DMS79 (cell line): Measurements from ENCODE around the gene WDR38.

Source experiments
- DNase-seq: peaks from one replicate; lab custom pipeline; 2025; lab: John Stamatoyannopoulos, UW

Gene WDR38

GRCh38 chr9:124882231-124882630, 29.0 kb downstream of the WDR38 start:
- no peak for DNase-seq

DNA sequence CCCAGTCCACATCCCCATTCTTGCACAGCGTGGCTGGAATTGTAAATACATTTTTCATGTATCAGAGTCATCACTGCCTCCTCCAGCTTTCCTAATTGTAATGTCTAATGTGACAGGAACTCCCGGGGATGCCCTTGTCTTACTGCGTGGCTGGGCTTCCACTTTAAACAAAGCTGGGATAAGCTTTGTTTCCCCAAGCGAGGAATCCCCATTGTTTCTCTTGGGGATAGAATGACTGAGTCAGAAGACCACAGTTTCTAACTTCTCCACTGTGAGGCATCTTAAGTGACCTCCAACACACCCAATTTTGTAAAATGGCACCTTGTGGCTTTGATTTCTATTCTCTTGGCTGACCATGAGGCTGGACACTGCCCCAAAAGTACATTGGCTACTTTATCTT, 31.1 kb downstream of the WDR38 start:
- no peak for DNase-seq

DNA sequence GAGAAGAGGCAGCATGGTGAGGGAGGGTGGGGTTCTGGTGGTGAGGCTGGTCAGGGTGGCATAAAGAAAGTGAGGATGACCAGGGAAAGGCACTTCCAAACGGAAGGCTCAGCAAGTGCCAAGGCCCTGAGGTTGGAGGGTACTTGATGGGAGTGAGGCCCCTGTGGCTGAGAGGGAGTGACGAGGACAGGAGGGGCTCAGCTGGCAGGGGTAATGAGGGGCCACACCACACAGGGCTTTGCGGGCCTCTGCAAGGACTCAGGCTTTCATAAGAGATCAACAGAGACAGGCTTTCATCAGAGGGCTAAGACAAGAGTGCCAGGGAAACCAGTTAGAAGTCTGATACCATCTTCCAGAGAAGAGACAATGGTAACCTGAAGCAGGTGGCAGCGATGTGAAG, 32.3 kb downstream of the WDR38 start:
- DNase-seq = no peak

DNA sequence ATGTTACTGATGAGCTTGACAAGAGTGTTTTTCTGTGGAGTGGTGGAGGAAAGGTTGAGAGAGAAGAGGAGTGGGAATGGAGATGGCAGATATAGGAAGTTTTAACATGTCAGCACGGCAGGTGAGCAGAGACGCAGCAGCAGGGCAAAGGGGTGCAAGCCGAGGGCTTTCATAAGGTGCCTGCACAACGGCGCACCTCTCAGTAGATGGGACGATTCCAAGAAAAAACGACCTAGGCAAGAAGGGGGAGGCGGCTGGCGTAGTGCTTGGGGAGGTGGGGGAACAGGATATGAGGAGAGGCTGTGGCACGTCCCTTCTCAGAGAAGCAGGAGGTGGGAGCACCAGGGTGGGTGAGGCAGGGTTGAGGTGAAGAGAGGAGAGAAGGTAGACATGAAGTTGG, 33.2 kb downstream of the WDR38 start:
- DNase-seq = no peak

GRCh38 chr9:124886866-124887492, 33.7 kb downstream of the WDR38 start:
- no peak for DNase-seq

DNA sequence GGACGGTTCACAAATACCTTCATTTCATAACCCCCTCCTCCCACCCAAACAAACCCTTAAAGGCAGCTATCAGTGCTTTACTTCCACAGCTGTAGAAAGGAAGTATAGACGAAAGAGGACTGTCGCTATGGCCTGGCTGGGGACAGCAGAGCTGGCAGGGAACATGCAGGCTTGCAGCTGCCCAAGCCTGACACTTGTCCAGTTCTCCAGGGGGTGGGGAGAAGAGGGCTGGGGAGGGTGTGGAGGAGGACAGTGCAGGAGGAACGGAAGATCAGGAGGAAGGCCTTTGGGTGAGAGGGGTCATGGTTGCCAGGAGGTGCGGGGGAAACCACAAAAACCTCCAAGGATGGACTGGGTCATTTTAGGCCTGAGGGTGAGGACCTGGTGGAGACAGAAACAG, 34.6 kb downstream of the WDR38 start:
- DNase-seq = no peak

DNA sequence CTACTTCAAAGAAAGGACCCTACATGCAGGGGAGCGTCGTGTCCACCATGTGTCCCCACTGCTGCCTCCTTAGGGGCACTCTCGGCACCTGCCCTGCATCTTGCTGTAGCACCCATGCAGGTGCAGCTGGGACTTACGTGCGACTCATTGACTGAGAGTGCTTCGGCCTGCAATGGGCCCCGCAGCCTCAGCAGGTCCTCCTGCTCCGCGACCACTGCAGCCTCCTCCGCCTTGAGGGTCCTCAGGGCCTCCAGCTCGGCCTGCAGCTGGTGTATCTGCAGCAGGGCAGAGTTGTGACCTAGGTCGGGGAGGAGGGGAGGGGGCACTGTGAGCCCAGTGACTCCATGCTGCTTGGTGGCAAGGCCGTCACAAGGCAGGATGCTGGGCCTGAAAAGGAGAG, 35.7 kb downstream of the WDR38 start:
- no peak for DNase-seq

GRCh38 chr9:124890179-124890578, 36.9 kb downstream of the WDR38 start:
- DNase-seq = no peak

- DNase-seq = no peak
Observed at GRCh38 chr9:124894035-124894740, 40.9 kb downstream of the WDR38 start.

- DNase-seq = no peak
Observed at GRCh38 chr9:124894741-124895170, 41.5 kb downstream of the WDR38 start.

- no peak for DNase-seq
Observed at GRCh38 chr9:124897570-124898460, 44.6 kb downstream of the WDR38 start.

- no peak for DNase-seq
Observed at GRCh38 chr9:124899845-124900244, 46.6 kb downstream of the WDR38 start.

DNA sequence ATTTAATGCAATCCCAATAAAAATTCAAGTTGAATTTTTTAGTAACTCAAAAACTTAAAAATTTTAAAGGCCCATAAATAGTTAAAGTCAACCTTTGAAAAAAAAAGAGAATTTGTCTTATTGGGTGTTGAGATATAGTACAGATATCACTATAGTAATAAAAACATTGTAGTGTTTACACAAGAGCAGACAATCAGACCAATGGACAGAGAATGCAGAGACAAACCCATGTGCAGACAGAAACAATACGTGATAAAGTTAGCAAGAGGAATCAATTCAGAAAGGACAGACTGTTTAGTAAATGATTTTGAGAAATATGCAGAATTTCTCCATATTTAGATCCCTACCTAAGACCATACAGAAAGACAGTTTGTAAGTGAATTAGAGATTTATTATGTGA, 53.7 kb downstream of the WDR38 start:
- no peak for DNase-seq
